H1 (cell line): ENCODE results near the gene EEF1A2. TPM values are rescaled to one million over a fixed set of nuclear protein-coding genes. Genes with fewer than 3 reads are reported as not detected.

Source experiments
- CBX8 ChIP-seq: fragments of 300-800, 300-1000 bp; sonication (generic); IDR thresholded peaks from 2 replicates; pipeline ENCODE4 v1.7.1; 2016; ENCODE audit warnings: low read depth, low read length, borderline replicate concordance
- CHD2 ChIP-seq: IDR thresholded peaks from 2 replicates; pipeline ENCODE4 v1.6.1; 2012; ENCODE audit warnings: low read length, improper control_type of control experiment
- CREB1 ChIP-seq: IDR thresholded peaks from 2 replicates; pipeline ENCODE4 v1.6.1; 2012; ENCODE audit warnings: inconsistent platforms
- NRF1 ChIP-seq: IDR thresholded peaks from 2 replicates; pipeline ENCODE4 v1.6.1; 2011; ENCODE audit warnings: mild to moderate bottlenecking, low read depth, low read length, improper control_type of control experiment
- RAD21 ChIP-seq, 2 experiments: IDR thresholded peaks in 1 of 2; conservative IDR thresholded peaks in 1 of 2; 2 replicates each; pipeline ENCODE4 v1.6.1; 2011; ENCODE audit warnings: low read depth in 2 of 2, low read length in 2 of 2, improper control_type of control experiment in 1 of 2, inconsistent platforms in 1 of 2, mild to moderate bottlenecking in 1 of 2, moderate library complexity in 1 of 2
- RNF2 ChIP-seq: fragments of 200-900, 300-1000 bp; sonication (generic); IDR thresholded peaks from 2 replicates; pipeline ENCODE4 v1.7.1; 2016; ENCODE audit warnings: borderline replicate concordance, low read depth, mild to moderate bottlenecking, antibody characterized with exemption, low read length; ENCODE audit not compliant: poor library complexity, severe bottlenecking; ENCODE audit errors: missing control alignments
- polyA plus RNA-seq, 7 experiments: library from polyadenylated mRNA; depleted of rRNA in 3 of 7; stranded (reverse) in 5 of 7; unstranded in 2 of 7; fragments of >200 nt in 5 of 7; fragments of 200-250 nt in 2 of 7; gene quantifications; 1 replicate in 5 of 7; 2 replicates in 1 of 7; 4 replicates in 1 of 7; pipeline versions ENCODE4 v1.2.1 to v1.2.3, GENCODE V29; 2011 to 2013; ENCODE audit warnings: missing spikeins in 2 of 7, mixed read lengths in 2 of 7
- total RNA-seq: library from RNA; stranded (reverse); fragmentation: NEBNext Ultra II Directional; extraction: Animal tissue kit (Norgen Biotek cat#: 25700); gene quantifications from 2 replicates; pipeline ENCODE4 v1.2.1, GENCODE V29; 2021
- TF ChIP-seq, protein P1 (sequence below): IDR thresholded peaks from 2 replicates; pipeline ENCODE4 v1.6.1; 2012; ENCODE audit warnings: inconsistent platforms

Gene EEF1A2
- total and polyA plus RNA-seq, 2 of the 8 experiments (the other 6 are each of a cell fraction or from before 2014, with no cell fraction given) = 7.4 to 25.8 TPM

DNA sequence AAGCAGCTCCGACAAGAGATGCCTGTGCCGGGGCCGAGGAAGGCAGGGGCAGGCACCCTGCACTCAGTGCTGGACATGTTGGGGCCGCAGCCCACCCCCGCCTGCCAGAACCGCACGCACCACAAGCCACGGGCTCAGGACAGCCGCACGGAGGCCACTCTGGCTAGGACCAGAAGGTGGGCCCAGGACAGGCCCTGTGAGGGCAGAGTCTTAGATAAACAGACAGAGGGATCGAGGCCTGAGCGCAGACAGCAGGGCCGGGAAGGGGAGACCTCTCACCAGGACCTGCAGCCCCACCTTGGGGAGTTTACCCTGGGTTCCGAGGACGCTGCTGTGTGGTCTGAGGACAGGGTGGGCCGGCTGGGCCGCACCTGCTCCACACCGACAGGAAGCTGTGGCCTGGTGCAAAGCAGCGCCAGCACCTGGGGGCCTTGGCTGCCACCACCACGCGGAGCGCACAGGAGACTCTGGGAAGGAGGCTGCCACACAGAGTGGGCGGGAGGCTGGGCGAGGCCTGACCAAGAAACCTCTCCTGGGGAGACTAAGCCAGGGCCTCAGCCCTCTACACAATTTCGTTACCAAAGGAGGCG lies 58.4 kb downstream of the EEF1A2 start (continued):
- TF ChIP-seq RNF2 (no peak), NRF1 (no peak), CHD2 (no peak), CREB1 (no peak), CBX8 (no peak), RAD21 (IDR thresholded peaks at IDR 0.05 in 1 of 2, conservative IDR thresholded peaks at IDR 0.05 in 1 of 2; ENCODE audit: low read depth in 2 of 2, low read length in 2 of 2) (no peak)
- TF ChIP-seq, protein P1, sequence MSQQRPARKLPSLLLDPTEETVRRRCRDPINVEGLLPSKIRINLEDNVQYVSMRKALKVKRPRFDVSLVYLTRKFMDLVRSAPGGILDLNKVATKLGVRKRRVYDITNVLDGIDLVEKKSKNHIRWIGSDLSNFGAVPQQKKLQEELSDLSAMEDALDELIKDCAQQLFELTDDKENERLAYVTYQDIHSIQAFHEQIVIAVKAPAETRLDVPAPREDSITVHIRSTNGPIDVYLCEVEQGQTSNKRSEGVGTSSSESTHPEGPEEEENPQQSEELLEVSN = no peak
